ENCODE data around the gene AGPAT3. TPM values are rescaled to one million over a fixed set of nuclear protein-coding genes. Genes with fewer than 3 reads are reported as not detected.

Gene AGPAT3
- total RNA-seq, 1 experiment from 2014 or later = 58.3 TPM

DNA sequence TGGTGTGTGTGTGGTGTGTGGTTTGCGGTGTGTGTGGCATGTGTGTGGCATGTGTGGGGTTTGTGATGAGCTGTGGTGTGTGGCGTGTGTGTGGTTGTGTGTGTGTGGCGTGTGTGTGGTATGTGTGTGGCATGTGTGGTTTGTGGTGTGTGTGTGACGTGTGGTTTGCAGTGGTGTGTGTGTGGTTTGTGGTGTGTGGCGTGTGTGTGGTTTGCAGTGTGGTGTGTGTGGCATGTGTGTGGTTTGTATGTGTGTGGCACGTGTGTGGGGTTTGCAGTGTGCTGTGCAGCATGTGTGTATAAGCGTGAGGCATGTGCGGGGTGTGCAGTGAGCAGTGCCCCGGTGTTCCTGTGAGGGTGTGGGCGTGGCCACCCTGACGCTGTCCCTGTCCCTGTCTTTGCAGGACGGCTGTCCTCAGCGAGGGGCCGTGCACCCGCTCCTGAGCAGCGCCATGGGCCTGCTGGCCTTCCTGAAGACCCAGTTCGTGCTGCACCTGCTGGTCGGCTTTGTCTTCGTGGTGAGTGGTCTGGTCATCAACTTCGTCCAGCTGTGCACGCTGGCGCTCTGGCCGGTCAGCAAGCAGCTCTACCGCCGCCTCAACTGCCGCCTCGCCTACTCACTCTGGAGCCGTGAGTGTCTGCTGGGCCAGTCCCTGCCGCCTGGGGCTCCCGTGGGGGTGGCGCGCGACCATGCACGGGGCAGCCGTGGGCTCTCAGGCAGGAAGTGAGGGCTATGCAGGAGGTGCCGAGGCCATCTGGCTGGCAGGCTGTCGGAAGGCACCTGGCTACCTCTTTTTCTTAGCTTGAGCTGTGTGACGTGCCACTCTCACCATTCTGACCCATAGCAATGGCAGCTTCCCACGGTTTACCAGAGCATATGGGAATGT is 94.5 kb downstream of the AGPAT3 start:
- Mint-ChIP-seq H3K4me1 (ENCODE audit: insufficient read depth, unreplicated experiment) (no peaks in the 10 kb centered on the region), H3K36me3 (ENCODE audit: insufficient read depth, unreplicated experiment) (peaks cover 25% of the 10 kb centered on the region), H3K27ac (ENCODE audit: low read depth, unreplicated experiment) (no peak overlapping the region), H3K9me3 (ENCODE audit: unreplicated experiment) (no peaks in the 10 kb centered on the region), H3K27me3 (ENCODE audit: insufficient read depth, unreplicated experiment) (no peaks in the 10 kb centered on the region), H3K4me3 (ENCODE audit: unreplicated experiment) (no peak overlapping the region)
- BruUV-seq (replicated peaks) = no TSS peak
- intact Hi-C loops (cut with micrococcal nuclease) = no loop called here
- ChIA-PET CTCF (no interaction called here), POLR2A (no interaction called here)
- DNase-seq (ENCODE audit: unreplicated experiment) = no peak
- TF ChIP-seq, protein P1, sequence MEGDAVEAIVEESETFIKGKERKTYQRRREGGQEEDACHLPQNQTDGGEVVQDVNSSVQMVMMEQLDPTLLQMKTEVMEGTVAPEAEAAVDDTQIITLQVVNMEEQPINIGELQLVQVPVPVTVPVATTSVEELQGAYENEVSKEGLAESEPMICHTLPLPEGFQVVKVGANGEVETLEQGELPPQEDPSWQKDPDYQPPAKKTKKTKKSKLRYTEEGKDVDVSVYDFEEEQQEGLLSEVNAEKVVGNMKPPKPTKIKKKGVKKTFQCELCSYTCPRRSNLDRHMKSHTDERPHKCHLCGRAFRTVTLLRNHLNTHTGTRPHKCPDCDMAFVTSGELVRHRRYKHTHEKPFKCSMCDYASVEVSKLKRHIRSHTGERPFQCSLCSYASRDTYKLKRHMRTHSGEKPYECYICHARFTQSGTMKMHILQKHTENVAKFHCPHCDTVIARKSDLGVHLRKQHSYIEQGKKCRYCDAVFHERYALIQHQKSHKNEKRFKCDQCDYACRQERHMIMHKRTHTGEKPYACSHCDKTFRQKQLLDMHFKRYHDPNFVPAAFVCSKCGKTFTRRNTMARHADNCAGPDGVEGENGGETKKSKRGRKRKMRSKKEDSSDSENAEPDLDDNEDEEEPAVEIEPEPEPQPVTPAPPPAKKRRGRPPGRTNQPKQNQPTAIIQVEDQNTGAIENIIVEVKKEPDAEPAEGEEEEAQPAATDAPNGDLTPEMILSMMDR (IDR thresholded peaks at IDR 0.05; ENCODE audit: unreplicated experiment) = no peak

DNA sequence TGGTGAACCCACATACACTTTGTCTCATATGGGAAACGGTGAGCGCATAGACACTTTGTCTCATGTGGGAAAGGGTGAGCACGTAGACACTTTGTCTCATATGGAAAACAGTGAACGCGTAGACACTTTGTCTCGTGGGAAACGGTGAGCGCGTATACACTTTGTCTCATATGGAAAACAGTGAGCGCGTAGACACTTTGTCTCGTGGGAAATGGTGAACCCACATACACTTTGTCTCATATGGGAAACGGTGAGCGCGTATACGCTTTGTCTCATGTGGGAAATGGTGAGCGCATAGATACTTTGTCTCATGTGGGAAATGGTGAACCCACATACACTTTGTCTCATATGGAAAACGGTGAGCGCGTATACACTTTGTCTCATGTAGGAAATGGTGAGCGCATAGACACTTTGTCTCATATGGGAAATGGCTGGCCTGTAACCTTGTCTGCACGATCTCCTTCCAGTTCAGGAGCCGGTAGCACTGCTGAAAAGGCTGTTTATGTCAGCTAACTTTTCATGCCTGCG is 96.4 kb downstream of the AGPAT3 start:
- Mint-ChIP-seq H3K4me1 (ENCODE audit: insufficient read depth, unreplicated experiment) (no peaks in the 10 kb centered on the region), H3K27me3 (ENCODE audit: insufficient read depth, unreplicated experiment) (no peaks in the 10 kb centered on the region), H3K36me3 (ENCODE audit: insufficient read depth, unreplicated experiment) (peaks cover 31% of the 10 kb centered on the region), H3K4me3 (ENCODE audit: unreplicated experiment) (no peak overlapping the region), H3K27ac (ENCODE audit: low read depth, unreplicated experiment) (no peak overlapping the region), H3K9me3 (ENCODE audit: unreplicated experiment) (no peaks in the 10 kb centered on the region)
- no TSS peak for BruUV-seq (replicated peaks)
- intact Hi-C loops (cut with micrococcal nuclease) = no loop called here
- DNase-seq (ENCODE audit: unreplicated experiment) = no peak
- CTCF ChIA-PET = no interaction called here
- POLR2A ChIA-PET = no interaction called here
- TF ChIP-seq, protein P1 (IDR thresholded peaks at IDR 0.05; ENCODE audit: unreplicated experiment) = no peak

DNA sequence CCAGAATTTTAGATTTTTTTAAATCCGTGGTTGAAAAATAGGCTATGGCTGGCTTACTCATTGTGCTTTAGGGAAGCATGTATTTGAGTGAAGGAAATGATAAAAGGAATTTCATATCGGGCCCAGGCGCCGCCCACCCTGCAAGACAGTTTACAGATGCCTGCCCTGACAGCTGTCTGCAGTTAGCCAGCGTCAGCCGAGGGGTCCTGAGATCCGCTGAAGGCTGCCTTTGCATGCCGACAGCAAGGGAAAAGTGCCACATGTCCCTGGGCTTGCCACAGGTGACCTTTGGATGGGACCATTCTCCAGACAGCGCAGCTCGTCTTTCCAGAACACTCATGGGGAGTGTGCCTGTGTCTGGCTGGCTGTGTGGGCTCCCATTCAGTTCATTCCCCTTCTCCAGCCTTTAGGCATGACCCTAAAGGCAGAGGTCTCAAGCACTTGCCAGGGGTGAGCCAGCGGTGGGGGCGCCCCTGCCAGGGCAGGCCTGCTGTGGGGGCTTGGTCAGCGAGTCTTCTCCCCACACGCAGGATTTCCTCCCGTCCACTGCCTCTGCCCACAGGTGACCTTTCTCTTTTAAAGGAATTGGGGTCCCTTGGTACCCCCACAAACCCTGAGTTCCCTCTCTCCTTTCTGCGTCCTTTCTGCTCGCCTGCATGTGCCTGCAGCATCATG is 101.0 kb downstream of the AGPAT3 start:
- intact Hi-C loops (cut with micrococcal nuclease) = no loop called here
- TF ChIP-seq, protein P1 (IDR thresholded peaks at IDR 0.05; ENCODE audit: unreplicated experiment) = no peak
- CTCF ChIA-PET = interaction anchor here (0.7 kb wide), 1 partner anchor 60 kb away, joined by 3 read pairs; no protein-coding TSS in a partner anchor
- Mint-ChIP-seq H3K27me3 (ENCODE audit: insufficient read depth, unreplicated experiment) (no peaks in the 10 kb centered on the region), H3K27ac (ENCODE audit: low read depth, unreplicated experiment) (no peak overlapping the region), H3K4me3 (ENCODE audit: unreplicated experiment) (no peak overlapping the region), H3K36me3 (ENCODE audit: insufficient read depth, unreplicated experiment) (peaks cover 44% of the 10 kb centered on the region), H3K9me3 (ENCODE audit: unreplicated experiment) (no peaks in the 10 kb centered on the region), H3K4me1 (ENCODE audit: insufficient read depth, unreplicated experiment) (no peaks in the 10 kb centered on the region)
- POLR2A ChIA-PET = no interaction called here
- no TSS peak for BruUV-seq (replicated peaks)
- DNase-seq (ENCODE audit: unreplicated experiment) = no peak

DNA sequence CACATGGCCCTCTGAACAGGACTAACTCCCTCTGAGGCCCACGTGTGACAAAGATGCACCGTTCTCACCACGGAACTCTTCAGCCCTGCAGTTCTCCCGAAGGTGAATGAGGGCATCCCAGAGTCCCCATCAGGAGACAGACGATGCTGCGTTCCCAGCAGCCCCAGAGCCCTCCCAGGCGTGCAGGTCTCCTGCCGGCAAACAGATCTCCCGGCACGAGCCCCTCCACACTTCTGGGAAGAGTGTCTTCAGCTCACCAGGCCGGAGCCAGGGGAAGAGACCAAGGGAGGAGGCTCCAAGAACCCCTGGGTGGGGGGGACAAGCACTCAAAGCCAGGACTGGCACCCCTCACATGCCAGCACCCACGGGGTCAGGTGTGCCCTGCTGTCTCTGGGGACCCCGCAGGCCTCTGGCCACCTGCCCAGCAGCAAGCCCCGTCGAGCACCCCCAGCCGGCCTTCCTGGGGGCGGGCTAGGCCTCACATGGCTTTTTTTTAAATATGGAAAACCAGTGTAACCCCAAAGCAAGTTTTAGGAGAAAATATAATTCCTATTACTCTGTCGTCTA is 102.0 kb downstream of the AGPAT3 start:
- Mint-ChIP-seq H3K9me3 (ENCODE audit: unreplicated experiment) (no peaks in the 10 kb centered on the region), H3K4me3 (ENCODE audit: unreplicated experiment) (no peak overlapping the region), H3K4me1 (ENCODE audit: insufficient read depth, unreplicated experiment) (no peaks in the 10 kb centered on the region), H3K36me3 (ENCODE audit: insufficient read depth, unreplicated experiment) (peaks cover 51% of the 10 kb centered on the region), H3K27me3 (ENCODE audit: insufficient read depth, unreplicated experiment) (no peaks in the 10 kb centered on the region), H3K27ac (ENCODE audit: low read depth, unreplicated experiment) (no peak overlapping the region)
- TF ChIP-seq, protein P1 (IDR thresholded peaks at IDR 0.05; ENCODE audit: unreplicated experiment) = no peak
- no peak for DNase-seq (ENCODE audit: unreplicated experiment)
- ChIA-PET POLR2A (no interaction called here), CTCF (interaction anchor here (0.6 kb wide), 1 partner anchor 62 kb away, joined by 4 read pairs; no protein-coding TSS in a partner anchor)
- intact Hi-C loops (cut with micrococcal nuclease) = no loop called here
- no TSS peak for BruUV-seq (replicated peaks)

Data from MCF 10A (cell line).